HCT116 (cell line): ENCODE measurements around the gene GPR12. TPM values are rescaled to one million over a fixed set of nuclear protein-coding genes. Genes with fewer than 3 reads are reported as not detected.

Source experiments
- ATAC-seq: fragments of 200-7000 bp; cut with Tn5 transposase; 2 replicates; pipeline ENCODE4 v1.9.1; 2020; ENCODE audit warnings: mild to moderate bottlenecking, moderate library complexity
- BruUV-seq: library from RNA; stranded (reverse); fragments of 400-500 nt; replicated peaks from 2 replicates; lab custom pipeline; 2021; lab: Mats Ljungman, UMichigan
- CTCF ChIA-PET: fragments of 300-600 bp; sonication (Branson Sonifier 250); formaldehyde crosslinking; loops from one replicate; lab custom pipeline; 2021; ENCODE audit warnings: antibody characterized with exemption; lab: Charles Lee
- POLR2A ChIA-PET: fragments of 300-600, 350-600 bp; sonication (Branson Sonifier 250); formaldehyde crosslinking; loops from one replicate; lab custom pipeline; 2021; ENCODE audit warnings: antibody characterized with exemption; lab: Charles Lee
- RAD21 ChIA-PET, 2 experiments: fragments of 300-600 bp; sonication (Branson Sonifier 250); formaldehyde crosslinking; loops; one replicate each; lab custom pipeline; 2023; ENCODE audit warnings: low total read pairs in 2 of 2; ENCODE audit not compliant: uncharacterized antibody in 2 of 2, unreplicated experiment in 2 of 2, low non-redundant PET in 1 of 2; lab: Charles Lee
- DNase-seq: peaks from one replicate; pipeline ENCODE4 v3.0.0-alpha.2; 2010; ENCODE audit warnings: low read depth, low spot score
- H2AFZ ChIP-seq: fragments of 200-600 bp; shearing (Covaris generic), sonication (generic); 2 replicates; pipeline ENCODE4 v1.6.1; 2017; ENCODE audit warnings: low read depth, mixed run types, mixed read lengths, antibody characterized with exemption, low read length; ENCODE audit not compliant: poor library complexity, severe bottlenecking
- H3K27ac ChIP-seq: 2 replicates; pipeline ENCODE4 v1.5.1; 2012; ENCODE audit warnings: low read depth, low read length
- H3K27me3 ChIP-seq: fragments of 200-600 bp; sonication (generic); 2 replicates; pipeline ENCODE4 v1.6.1; 2016; ENCODE audit warnings: mixed run types, low read length, mixed read lengths; ENCODE audit not compliant: insufficient read depth
- H3K36me3 ChIP-seq, 2 experiments: fragments of 200-500 bp in 1 of 2; fragments of 200-600 bp in 1 of 2; sonication (Bioruptor generic) in 1 of 2; sonication (generic) in 1 of 2; 2 replicates each; pipeline versions ENCODE4 v1.5.1 to v1.6.1; 2014 to 2016; ENCODE audit warnings: low read length in 2 of 2, inconsistent platforms in 1 of 2, mixed read lengths in 1 of 2, mixed run types in 1 of 2; ENCODE audit not compliant: insufficient read depth in 2 of 2, control insufficient read depth in 1 of 2
- H3K4me1 ChIP-seq, 2 experiments: fragments of 200-600 bp in 1 of 2; sonication (generic) in 1 of 2; 2 replicates each; pipeline versions ENCODE4 v1.5.1 to v1.6.1; 2012 to 2017; ENCODE audit warnings: low read length in 2 of 2, inconsistent platforms in 1 of 2, mild to moderate bottlenecking in 1 of 2, mixed read lengths in 1 of 2, mixed run types in 1 of 2, moderate library complexity in 1 of 2; ENCODE audit not compliant: insufficient read depth in 2 of 2, control insufficient read depth in 1 of 2
- H3K4me2 ChIP-seq: fragments of 200-600 bp; sonication (generic); 2 replicates; pipeline ENCODE4 v1.6.1; 2017; ENCODE audit warnings: mixed run types, low read length, mixed read lengths
- H3K4me3 ChIP-seq, 2 experiments: fragments of 200-600 bp in 1 of 2; sonication (generic) in 1 of 2; replicated peaks in 1 of 2; 2 replicates each; pipeline ENCODE4 v1.5.1; 2011 to 2016; ENCODE audit warnings: low read length in 2 of 2, control low read depth in 1 of 2, low read depth in 1 of 2, mild to moderate bottlenecking in 1 of 2, mixed read lengths in 1 of 2, mixed run types in 1 of 2
- H3K79me2 ChIP-seq: fragments of 200-600 bp; sonication (generic); 2 replicates; pipeline ENCODE4 v1.6.1; 2017; ENCODE audit warnings: mild to moderate bottlenecking, mixed run types, low read length, moderate library complexity, mixed read lengths; ENCODE audit not compliant: insufficient read depth
- H3K9ac ChIP-seq: fragments of 200-600 bp; sonication (generic); 2 replicates; pipeline ENCODE4 v1.6.1; 2016; ENCODE audit warnings: low read length, mixed read lengths
- H3K9me2 ChIP-seq: fragments of 200-600 bp; sonication (generic), shearing (Covaris generic); 2 replicates; pipeline ENCODE4 v1.6.1; 2017; ENCODE audit warnings: mixed run types, mild to moderate bottlenecking, moderate library complexity; ENCODE audit not compliant: insufficient read depth
- H3K9me3 ChIP-seq, 2 experiments: fragments of 200-500 bp in 1 of 2; fragments of 200-600 bp in 1 of 2; sonication (Bioruptor generic) in 1 of 2; sonication (generic) in 1 of 2; 2 replicates each; pipeline ENCODE4 v1.6.1; 2014 to 2017; ENCODE audit warnings: low read length in 2 of 2, mixed read lengths in 2 of 2, inconsistent platforms in 1 of 2, low read depth in 1 of 2, mild to moderate bottlenecking in 1 of 2, mixed run types in 1 of 2, moderate library complexity in 1 of 2; ENCODE audit not compliant: control insufficient read depth in 1 of 2, insufficient read depth in 1 of 2
- H4K20me1 ChIP-seq: fragments of 200-600 bp; sonication (generic), shearing (Covaris generic); 2 replicates; pipeline ENCODE4 v1.6.1; 2017; ENCODE audit warnings: mixed run types, mild to moderate bottlenecking, moderate library complexity; ENCODE audit not compliant: insufficient read depth
- ELF1 ChIP-seq: IDR thresholded peaks from 2 replicates; pipeline ENCODE4 v1.6.1; 2012; ENCODE audit warnings: low read depth, borderline replicate concordance
- EZH2 ChIP-seq: fragments of 200-600 bp; sonication (generic); IDR thresholded peaks from 2 replicates; pipeline ENCODE4 v1.6.1; 2017; ENCODE audit warnings: antibody characterized with exemption, mixed run types
- EZH2phosphoT487 ChIP-seq: fragments of 200-600 bp; IDR thresholded peaks from 2 replicates; pipeline ENCODE4 v1.6.1; 2018; ENCODE audit warnings: antibody characterized with exemption, borderline replicate concordance
- FOSL1 ChIP-seq: IDR thresholded peaks from 2 replicates; pipeline ENCODE4 v1.6.1; 2012; ENCODE audit warnings: low read depth
- JUND ChIP-seq: IDR thresholded peaks from 2 replicates; pipeline ENCODE4 v1.6.1; 2012
- MAX ChIP-seq: IDR thresholded peaks from 2 replicates; pipeline ENCODE4 v1.6.1; 2012
- POLR2AphosphoS5 ChIP-seq: IDR thresholded peaks from 2 replicates; pipeline ENCODE4 v1.6.1; 2011; ENCODE audit warnings: mild to moderate bottlenecking, low read depth, low read length, moderate library complexity
- RAD21 ChIP-seq: IDR thresholded peaks from 2 replicates; pipeline ENCODE4 v1.6.1; 2012; ENCODE audit warnings: low read depth, mild to moderate bottlenecking
- SIN3A ChIP-seq: IDR thresholded peaks from 2 replicates; pipeline ENCODE4 v1.6.1; 2012; ENCODE audit warnings: low read depth
- YY1 ChIP-seq: IDR thresholded peaks from 2 replicates; pipeline ENCODE4 v1.6.1; 2011; ENCODE audit warnings: low read length, low read depth, moderate library complexity, mild to moderate bottlenecking; ENCODE audit not compliant: insufficient replicate concordance; ENCODE audit errors: extremely low read depth
- ZFX ChIP-seq: fragments of 450-650 bp; IDR thresholded peaks from 2 replicates; pipeline ENCODE4 v1.6.1; 2017
- ZNF274 ChIP-seq: fragments of 200-500 bp; sonication (Bioruptor generic); IDR thresholded peaks from 2 replicates; pipeline ENCODE4 v1.6.1; 2014; ENCODE audit warnings: mild to moderate bottlenecking, low read depth, low read length, inconsistent platforms
- intact Hi-C: fragments of 100-400 bp; cut with micrococcal nuclease; formaldehyde crosslinking; loops from 2 replicates; pipeline ENCODE4 v1.10.0; 2022
- total RNA-seq: library from RNA; stranded (reverse); gene quantifications from one replicate; pipeline ENCODE4 v1.2.1, GENCODE V29; 2021; ENCODE audit not compliant: unreplicated experiment
- TF ChIP-seq, protein P1 (sequence below): IDR thresholded peaks from 2 replicates; pipeline ENCODE4 v1.6.1; 2011; ENCODE audit warnings: mild to moderate bottlenecking, low read length, moderate library complexity; ENCODE audit not compliant: insufficient replicate concordance; ENCODE audit errors: extremely low read depth
- TF ChIP-seq, protein P2 (sequence below): IDR thresholded peaks from 2 replicates; pipeline ENCODE4 v1.6.1; 2012
- TF ChIP-seq, protein P3 (sequence below), 3 experiments: fragments of 200-600 bp in 1 of 3; sonication (generic) in 1 of 3; IDR thresholded peaks in 2 of 3; conservative IDR thresholded peaks in 1 of 3; 2 replicates each; pipeline ENCODE4 v1.5.1; 2012 to 2017; ENCODE audit warnings: low read depth in 2 of 3, low read length in 2 of 3, antibody characterized with exemption in 1 of 3, borderline replicate concordance in 1 of 3, control low read depth in 1 of 3, mild to moderate bottlenecking in 1 of 3, mixed read lengths in 1 of 3, mixed run types in 1 of 3, moderate library complexity in 1 of 3; ENCODE audit not compliant: insufficient read depth in 1 of 3

Gene GPR12
- total RNA-seq, 1 experiment from 2014 or later = not detected

- TF ChIP-seq ELF1 (no peak), RAD21 (no peak), ZNF274 (no peak), SIN3A (no peak), JUND (no peak), EZH2 (no peak), FOSL1 (no peak), MAX (no peak), EZH2phosphoT487 (no peak), YY1 (no peak), ZFX (no peak), POLR2AphosphoS5 (no peak)
- TF ChIP-seq, protein P1, sequence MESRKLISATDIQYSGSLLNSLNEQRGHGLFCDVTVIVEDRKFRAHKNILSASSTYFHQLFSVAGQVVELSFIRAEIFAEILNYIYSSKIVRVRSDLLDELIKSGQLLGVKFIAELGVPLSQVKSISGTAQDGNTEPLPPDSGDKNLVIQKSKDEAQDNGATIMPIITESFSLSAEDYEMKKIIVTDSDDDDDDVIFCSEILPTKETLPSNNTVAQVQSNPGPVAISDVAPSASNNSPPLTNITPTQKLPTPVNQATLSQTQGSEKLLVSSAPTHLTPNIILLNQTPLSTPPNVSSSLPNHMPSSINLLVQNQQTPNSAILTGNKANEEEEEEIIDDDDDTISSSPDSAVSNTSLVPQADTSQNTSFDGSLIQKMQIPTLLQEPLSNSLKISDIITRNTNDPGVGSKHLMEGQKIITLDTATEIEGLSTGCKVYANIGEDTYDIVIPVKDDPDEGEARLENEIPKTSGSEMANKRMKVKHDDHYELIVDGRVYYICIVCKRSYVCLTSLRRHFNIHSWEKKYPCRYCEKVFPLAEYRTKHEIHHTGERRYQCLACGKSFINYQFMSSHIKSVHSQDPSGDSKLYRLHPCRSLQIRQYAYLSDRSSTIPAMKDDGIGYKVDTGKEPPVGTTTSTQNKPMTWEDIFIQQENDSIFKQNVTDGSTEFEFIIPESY = no peak
- TF ChIP-seq, protein P2, sequence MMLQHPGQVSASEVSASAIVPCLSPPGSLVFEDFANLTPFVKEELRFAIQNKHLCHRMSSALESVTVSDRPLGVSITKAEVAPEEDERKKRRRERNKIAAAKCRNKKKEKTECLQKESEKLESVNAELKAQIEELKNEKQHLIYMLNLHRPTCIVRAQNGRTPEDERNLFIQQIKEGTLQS = no peak
- TF ChIP-seq, protein P3, sequence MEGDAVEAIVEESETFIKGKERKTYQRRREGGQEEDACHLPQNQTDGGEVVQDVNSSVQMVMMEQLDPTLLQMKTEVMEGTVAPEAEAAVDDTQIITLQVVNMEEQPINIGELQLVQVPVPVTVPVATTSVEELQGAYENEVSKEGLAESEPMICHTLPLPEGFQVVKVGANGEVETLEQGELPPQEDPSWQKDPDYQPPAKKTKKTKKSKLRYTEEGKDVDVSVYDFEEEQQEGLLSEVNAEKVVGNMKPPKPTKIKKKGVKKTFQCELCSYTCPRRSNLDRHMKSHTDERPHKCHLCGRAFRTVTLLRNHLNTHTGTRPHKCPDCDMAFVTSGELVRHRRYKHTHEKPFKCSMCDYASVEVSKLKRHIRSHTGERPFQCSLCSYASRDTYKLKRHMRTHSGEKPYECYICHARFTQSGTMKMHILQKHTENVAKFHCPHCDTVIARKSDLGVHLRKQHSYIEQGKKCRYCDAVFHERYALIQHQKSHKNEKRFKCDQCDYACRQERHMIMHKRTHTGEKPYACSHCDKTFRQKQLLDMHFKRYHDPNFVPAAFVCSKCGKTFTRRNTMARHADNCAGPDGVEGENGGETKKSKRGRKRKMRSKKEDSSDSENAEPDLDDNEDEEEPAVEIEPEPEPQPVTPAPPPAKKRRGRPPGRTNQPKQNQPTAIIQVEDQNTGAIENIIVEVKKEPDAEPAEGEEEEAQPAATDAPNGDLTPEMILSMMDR (IDR thresholded peaks at IDR 0.05 in 2 of 3, conservative IDR thresholded peaks at IDR 0.05 in 1 of 3; ENCODE audit: borderline replicate concordance in 1 of 3, insufficient read depth in 1 of 3, low read depth in 2 of 3, low read length in 2 of 3) = no peak
- TF ChIP-seq, all 23 proteins: peak for 0
- no peak overlapping the region for H3K4me3 ChIP-seq
- no peaks in the 10 kb centered on the region for H3K9me3 ChIP-seq
- POLR2A ChIA-PET = no interaction called here
- no peak overlapping the region for H2AFZ ChIP-seq
- RAD21 ChIA-PET = no interaction called here
- no peak overlapping the region for H3K4me2 ChIP-seq
- DNase-seq (no peak), ATAC-seq (no peak)
- CTCF ChIA-PET = no interaction called here
- H3K36me3 ChIP-seq = no peaks in the 10 kb centered on the region
- intact Hi-C loops = no loop called here
- peaks cover 0 to 4% of the 10 kb centered on the region in 2 experiments; a peak in 1 of 4 replicates for H3K4me1 ChIP-seq
- no peaks in the 10 kb centered on the region for H3K79me2 ChIP-seq
- peaks cover 71% of the 10 kb centered on the region for H3K27me3 ChIP-seq
- no peaks in the 10 kb centered on the region for H3K9me2 ChIP-seq
- H4K20me1 ChIP-seq = no peaks in the 10 kb centered on the region
- no peak overlapping the region for H3K27ac ChIP-seq
- BruUV-seq = no TSS peak
- no peak overlapping the region for H3K9ac ChIP-seq
Observed at GRCh38 chr13:26787961-26788360, 27.4 kb upstream of the GPR12 start.
